Bronchial epithelial cell (primary cell): ENCODE data around the gene TAS1R1. TPM values are rescaled to one million over a fixed set of nuclear protein-coding genes. Genes with fewer than 3 reads are reported as not detected.

Experiments
- DNase-seq: peaks from one replicate; pipeline ENCODE4 v3.0.0-alpha.2; 2010; ENCODE audit warnings: low read depth
- FAIRE-seq: peaks from 2 replicates; lab custom pipeline; 2011; peaks lifted over from hg19 to GRCh38; lab: Jason Lieb, UNC
- H3K27me3 ChIP-seq: 2 replicates; pipeline ENCODE4 v1.5.1; 2011; ENCODE audit warnings: low read length; ENCODE audit not compliant: control insufficient read depth, insufficient read depth
- H3K36me3 ChIP-seq: 2 replicates; pipeline ENCODE4 v1.5.1; 2011; ENCODE audit warnings: low read length; ENCODE audit not compliant: control insufficient read depth, insufficient read depth
- H3K4me3 ChIP-seq: 2 replicates; pipeline ENCODE4 v1.5.1; 2011; ENCODE audit warnings: mild to moderate bottlenecking, low read depth, low read length, control low read depth
- total RNA-seq: library from RNA; depleted of rRNA; stranded (reverse); fragments of >200 nt; gene quantifications from 2 replicates; pipeline ENCODE4 v1.2.1, GENCODE V29; 2014
- TF ChIP-seq, protein P1 (sequence below): IDR thresholded peaks from 2 replicates; pipeline ENCODE4 v1.5.1; 2011; ENCODE audit warnings: mild to moderate bottlenecking, moderate library complexity, low read length, control low read depth, inconsistent platforms; ENCODE audit not compliant: insufficient read depth, severe bottlenecking

TAS1R1 gene
- total RNA-seq, 1 donor from 2014 or later, result not detected

DNA sequence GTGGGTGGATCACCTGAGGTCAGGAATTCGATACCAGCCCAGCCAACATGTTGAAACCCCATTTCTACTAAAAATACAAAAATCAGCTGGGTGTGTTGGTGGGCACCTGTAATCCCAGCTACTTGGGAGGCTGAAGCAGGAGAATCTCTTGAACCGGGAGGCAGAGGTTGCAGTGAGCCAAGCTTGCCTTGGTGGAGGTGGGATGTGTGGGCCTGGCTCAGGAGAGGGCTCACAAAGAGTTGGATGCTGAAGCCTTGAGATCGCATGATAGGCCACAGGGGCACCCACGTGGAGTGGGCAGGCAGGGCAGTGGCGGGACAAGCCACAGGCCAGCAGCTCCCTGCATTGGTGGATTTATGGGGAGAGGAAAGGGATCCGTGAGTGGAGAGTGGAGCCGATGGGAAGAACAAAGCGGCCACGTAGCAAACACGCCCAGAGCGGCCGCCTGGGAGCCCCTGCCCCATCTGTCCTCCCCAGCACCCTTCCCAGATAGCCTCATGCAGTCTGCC is 73.9 kb downstream of the TAS1R1 start:
- DNase-seq, result no peak
- Histone ChIP-seq H3K27me3 (no peaks in the 10 kb centered on the region), H3K36me3 (peaks cover 24% of the 10 kb centered on the region), H3K4me3 (no peak overlapping the region)
- FAIRE-seq, result no peak
- TF ChIP-seq, protein P1, sequence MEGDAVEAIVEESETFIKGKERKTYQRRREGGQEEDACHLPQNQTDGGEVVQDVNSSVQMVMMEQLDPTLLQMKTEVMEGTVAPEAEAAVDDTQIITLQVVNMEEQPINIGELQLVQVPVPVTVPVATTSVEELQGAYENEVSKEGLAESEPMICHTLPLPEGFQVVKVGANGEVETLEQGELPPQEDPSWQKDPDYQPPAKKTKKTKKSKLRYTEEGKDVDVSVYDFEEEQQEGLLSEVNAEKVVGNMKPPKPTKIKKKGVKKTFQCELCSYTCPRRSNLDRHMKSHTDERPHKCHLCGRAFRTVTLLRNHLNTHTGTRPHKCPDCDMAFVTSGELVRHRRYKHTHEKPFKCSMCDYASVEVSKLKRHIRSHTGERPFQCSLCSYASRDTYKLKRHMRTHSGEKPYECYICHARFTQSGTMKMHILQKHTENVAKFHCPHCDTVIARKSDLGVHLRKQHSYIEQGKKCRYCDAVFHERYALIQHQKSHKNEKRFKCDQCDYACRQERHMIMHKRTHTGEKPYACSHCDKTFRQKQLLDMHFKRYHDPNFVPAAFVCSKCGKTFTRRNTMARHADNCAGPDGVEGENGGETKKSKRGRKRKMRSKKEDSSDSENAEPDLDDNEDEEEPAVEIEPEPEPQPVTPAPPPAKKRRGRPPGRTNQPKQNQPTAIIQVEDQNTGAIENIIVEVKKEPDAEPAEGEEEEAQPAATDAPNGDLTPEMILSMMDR, result no peak

Other genes starting within 250 kb of the TAS1R1 start
- gene ACOT7, start 161.5 kb upstream of the TAS1R1 start, total RNA-seq, result 88.1 and 89.8 TPM in 2 replicates
- gene HES2, start 135.4 kb upstream of the TAS1R1 start, total RNA-seq, result 98.1 and 116 TPM in 2 replicates
- 4.5 and 8.4 TPM in 2 replicates for gene ESPN, start 130.5 kb upstream of the TAS1R1 start, total RNA-seq
- gene TNFRSF25, start 89.1 kb upstream of the TAS1R1 start, total RNA-seq, result 20.5 and 30.3 TPM in 2 replicates
- 42.9 and 45.2 TPM in 2 replicates for gene PLEKHG5, start 63.6 kb upstream of the TAS1R1 start, total RNA-seq
- 12.3 and 14.2 TPM in 2 replicates for gene NOL9, start 794 bp upstream of the TAS1R1 start, total RNA-seq
- 18.7 and 19.7 TPM in 2 replicates for gene ZBTB48, start 24.7 kb downstream of the TAS1R1 start, total RNA-seq
- gene KLHL21, start 47.6 kb downstream of the TAS1R1 start, total RNA-seq, result 30.2 and 38.7 TPM in 2 replicates
- gene PHF13, start 58.4 kb downstream of the TAS1R1 start, total RNA-seq, result 6.1 and 9.9 TPM in 2 replicates
- 24.0 and 26.6 TPM in 2 replicates for gene THAP3, start 69.6 kb downstream of the TAS1R1 start, total RNA-seq
- gene DNAJC11, start 146.5 kb downstream of the TAS1R1 start, total RNA-seq, result 17.9 and 31.1 TPM in 2 replicates
- 62.3 and 68.2 TPM in 2 replicates for gene CAMTA1, start 230.1 kb downstream of the TAS1R1 start, total RNA-seq